ENCODE results near the gene APBA1. TPM values are rescaled to one million over a fixed set of nuclear protein-coding genes. Genes with fewer than 3 reads are reported as not detected.

APBA1 gene
- polyA plus RNA-seq, 1 experiment = 6.7 TPM

DNA sequence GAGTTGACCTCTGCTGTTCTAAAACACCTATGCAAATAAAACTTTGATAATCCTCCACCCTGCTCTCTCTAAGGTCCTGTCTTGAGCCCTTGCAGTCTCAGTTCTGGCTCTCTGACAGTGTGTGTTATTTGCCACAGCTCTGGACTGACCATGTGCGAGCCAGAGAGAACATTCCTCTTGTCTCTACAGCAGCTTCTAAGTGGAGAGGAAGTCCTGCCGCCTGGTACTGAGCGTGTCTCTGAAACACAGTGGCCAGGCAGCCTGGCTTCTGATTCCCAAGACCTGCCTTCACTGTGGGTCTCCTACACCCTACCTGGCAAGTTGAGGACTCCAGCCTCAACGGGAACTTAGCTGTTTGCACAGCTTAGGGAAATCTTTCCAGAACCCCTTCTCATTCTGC lies 285.5 kb downstream of the APBA1 start:
- Histone ChIP-seq H3K27me3 (ENCODE audit: control insufficient read depth, insufficient read depth, low read length) (peaks cover 14% of the 10 kb centered on the region), H3K4me3 (ENCODE audit: low read depth, low read length) (no peak overlapping the region), H3K9me3 (ENCODE audit: control insufficient read depth, insufficient read depth, low read length) (no peaks in the 10 kb centered on the region), H3K27ac (ENCODE audit: low read depth, low read length) (no peak overlapping the region)
- TF ChIP-seq, protein P1, sequence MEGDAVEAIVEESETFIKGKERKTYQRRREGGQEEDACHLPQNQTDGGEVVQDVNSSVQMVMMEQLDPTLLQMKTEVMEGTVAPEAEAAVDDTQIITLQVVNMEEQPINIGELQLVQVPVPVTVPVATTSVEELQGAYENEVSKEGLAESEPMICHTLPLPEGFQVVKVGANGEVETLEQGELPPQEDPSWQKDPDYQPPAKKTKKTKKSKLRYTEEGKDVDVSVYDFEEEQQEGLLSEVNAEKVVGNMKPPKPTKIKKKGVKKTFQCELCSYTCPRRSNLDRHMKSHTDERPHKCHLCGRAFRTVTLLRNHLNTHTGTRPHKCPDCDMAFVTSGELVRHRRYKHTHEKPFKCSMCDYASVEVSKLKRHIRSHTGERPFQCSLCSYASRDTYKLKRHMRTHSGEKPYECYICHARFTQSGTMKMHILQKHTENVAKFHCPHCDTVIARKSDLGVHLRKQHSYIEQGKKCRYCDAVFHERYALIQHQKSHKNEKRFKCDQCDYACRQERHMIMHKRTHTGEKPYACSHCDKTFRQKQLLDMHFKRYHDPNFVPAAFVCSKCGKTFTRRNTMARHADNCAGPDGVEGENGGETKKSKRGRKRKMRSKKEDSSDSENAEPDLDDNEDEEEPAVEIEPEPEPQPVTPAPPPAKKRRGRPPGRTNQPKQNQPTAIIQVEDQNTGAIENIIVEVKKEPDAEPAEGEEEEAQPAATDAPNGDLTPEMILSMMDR (IDR thresholded peaks at IDR 0.05; ENCODE audit: low read depth, low read length) = no peak
- no peak for DNase-seq (ENCODE audit: low read depth, low spot score)
- CTCF ChIA-PET = no interaction called here
- POLR2A ChIA-PET = no interaction called here

DNA sequence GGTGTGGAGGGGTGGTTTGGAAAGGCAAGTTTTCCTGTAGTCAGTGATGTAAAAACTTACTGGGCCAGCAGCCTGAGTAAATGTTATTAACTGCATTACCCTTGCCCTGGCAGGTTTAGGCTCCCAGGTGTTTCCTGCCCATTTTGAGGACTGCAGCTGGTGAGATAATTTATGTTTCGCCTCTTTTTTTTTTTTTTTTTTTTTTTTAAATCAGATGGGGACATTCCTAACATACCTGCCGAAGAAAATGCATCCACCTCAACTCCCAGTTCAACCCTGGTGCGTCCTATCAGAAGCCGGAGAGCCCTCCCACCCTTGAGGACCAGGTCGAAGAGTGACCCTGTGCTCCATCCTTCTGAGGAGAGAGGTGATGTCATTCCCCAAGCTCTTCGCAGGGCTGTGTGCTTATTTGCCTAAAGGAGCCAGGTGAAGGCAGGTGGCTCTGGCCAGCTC lies 286.6 kb downstream of the APBA1 start:
- no peaks in the 10 kb centered on the region for H3K9me3 ChIP-seq (ENCODE audit: control insufficient read depth, insufficient read depth, low read length)
- TF ChIP-seq, protein P1 (IDR thresholded peaks at IDR 0.05; ENCODE audit: low read depth, low read length) = no peak
- POLR2A ChIA-PET = no interaction called here
- no peak overlapping the region for H3K27ac ChIP-seq (ENCODE audit: low read depth, low read length)
- no peak overlapping the region for H3K4me3 ChIP-seq (ENCODE audit: low read depth, low read length)
- CTCF ChIA-PET = interaction anchor here (0.6 kb wide), 1 partner anchor 466 kb away, joined by 3 read pairs; no protein-coding TSS in a partner anchor
- H3K27me3 ChIP-seq (ENCODE audit: control insufficient read depth, insufficient read depth, low read length) = peaks cover 14% of the 10 kb centered on the region
- DNase-seq (ENCODE audit: low read depth, low spot score) = no peak

DNA sequence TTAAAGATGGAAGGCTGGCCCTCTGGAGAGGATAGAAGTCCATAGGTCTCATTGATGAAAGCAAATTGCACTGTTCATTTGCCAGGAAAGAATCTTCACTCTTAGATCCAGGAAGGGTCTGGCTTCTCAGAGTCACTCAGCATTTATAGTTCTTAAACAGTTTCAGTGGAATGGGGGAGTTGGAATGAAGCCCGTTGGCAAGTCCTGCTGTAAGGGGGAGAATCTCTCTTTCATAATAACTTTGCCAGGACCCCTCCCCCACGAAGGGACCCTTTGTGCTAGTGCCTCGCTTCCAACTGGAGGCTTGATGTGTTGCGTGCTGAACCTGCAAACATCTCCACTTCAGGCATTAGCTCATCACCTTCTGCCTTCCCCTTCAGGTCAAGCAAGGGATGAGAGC lies 290.0 kb downstream of the APBA1 start:
- no peak for DNase-seq (ENCODE audit: low read depth, low spot score)
- no peak overlapping the region for H3K27ac ChIP-seq (ENCODE audit: low read depth, low read length)
- ChIA-PET CTCF (no interaction called here), POLR2A (no interaction called here)
- no peak overlapping the region for H3K4me3 ChIP-seq (ENCODE audit: low read depth, low read length)
- H3K27me3 ChIP-seq (ENCODE audit: control insufficient read depth, insufficient read depth, low read length) = peaks cover 6% of the 10 kb centered on the region
- H3K9me3 ChIP-seq (ENCODE audit: control insufficient read depth, insufficient read depth, low read length) = no peaks in the 10 kb centered on the region
- TF ChIP-seq, protein P1 (IDR thresholded peaks at IDR 0.05; ENCODE audit: low read depth, low read length) = no peak

DNA sequence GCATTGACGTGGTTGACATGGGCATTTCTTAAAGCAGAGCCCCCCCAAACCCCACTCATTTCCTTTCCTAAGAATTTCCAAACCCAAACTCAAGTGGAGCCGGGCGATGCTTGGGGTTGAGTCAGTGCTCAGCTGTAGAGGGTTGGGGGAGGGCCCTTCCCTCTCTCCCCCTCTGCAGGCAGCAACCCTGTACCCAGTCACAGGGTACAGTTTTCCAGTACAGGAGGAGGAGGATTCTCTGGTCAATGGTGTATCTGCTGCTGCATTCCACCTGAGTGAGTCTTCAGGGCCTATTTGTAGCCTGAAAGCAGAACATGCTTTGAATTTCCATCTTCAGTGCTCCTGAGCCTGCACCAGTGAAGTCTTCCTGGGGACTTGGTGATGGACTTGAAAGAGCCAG lies 291.4 kb downstream of the APBA1 start:
- no peak for DNase-seq (ENCODE audit: low read depth, low spot score)
- no peak overlapping the region for H3K4me3 ChIP-seq (ENCODE audit: low read depth, low read length)
- no peaks in the 10 kb centered on the region for H3K9me3 ChIP-seq (ENCODE audit: control insufficient read depth, insufficient read depth, low read length)
- CTCF ChIA-PET = no interaction called here
- TF ChIP-seq, protein P1 (IDR thresholded peaks at IDR 0.05; ENCODE audit: low read depth, low read length) = no peak
- POLR2A ChIA-PET = no interaction called here
- no peak overlapping the region for H3K27ac ChIP-seq (ENCODE audit: low read depth, low read length)
- peaks cover 6% of the 10 kb centered on the region for H3K27me3 ChIP-seq (ENCODE audit: control insufficient read depth, insufficient read depth, low read length)

DNA sequence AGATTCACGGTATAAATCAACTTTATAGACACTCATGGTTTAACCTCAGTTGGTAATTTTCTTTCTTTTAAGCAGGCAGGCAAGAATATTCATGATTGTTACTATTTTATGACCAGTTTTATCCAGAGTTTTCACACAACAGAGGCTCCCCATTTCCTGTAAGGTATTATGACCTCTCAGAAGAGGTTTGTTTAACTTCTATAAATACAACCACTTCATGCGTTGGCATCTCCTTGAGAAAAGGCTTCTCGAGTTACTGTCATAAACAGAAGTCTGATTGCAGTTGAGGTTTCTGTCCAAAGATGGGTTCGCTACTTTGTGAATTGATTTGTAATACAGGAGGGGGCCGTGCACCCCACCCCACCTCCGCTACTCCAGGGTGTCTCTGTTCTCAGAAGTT lies 291.9 kb downstream of the APBA1 start:
- POLR2A ChIA-PET = no interaction called here
- CTCF ChIA-PET = no interaction called here
- TF ChIP-seq, protein P1 (IDR thresholded peaks at IDR 0.05; ENCODE audit: low read depth, low read length) = no peak
- DNase-seq (ENCODE audit: low read depth, low spot score) = no peak
- no peak overlapping the region for H3K27ac ChIP-seq (ENCODE audit: low read depth, low read length)
- H3K4me3 ChIP-seq (ENCODE audit: low read depth, low read length) = no peak overlapping the region
- peaks cover 6% of the 10 kb centered on the region for H3K27me3 ChIP-seq (ENCODE audit: control insufficient read depth, insufficient read depth, low read length)
- H3K9me3 ChIP-seq (ENCODE audit: control insufficient read depth, insufficient read depth, low read length) = no peaks in the 10 kb centered on the region

All from AG04450 (cell line).